Liver (tissue), 9 donors: ENCODE data around the gene ADAMTS3. TPM values are rescaled to one million over a fixed set of nuclear protein-coding genes. Genes with fewer than 3 reads are reported as not detected.
"Not testable (repeated sequence)": the region's sequence is repeated elsewhere in the genome, so short reads cannot be mapped to it uniquely, and the experiment has no call there.

Source experiments
- DNase-seq: peaks from one replicate; pipeline ENCODE4 v3.0.0-alpha.2; 2017; ENCODE audit warnings: low spot score
- H3K27ac ChIP-seq, 2 donors: one replicate each; pipeline ENCODE4 v1.7.0; 2013; ENCODE audit warnings: inconsistent platforms in 2 of 2, low read length in 2 of 2, control low read depth in 1 of 2, low read depth in 1 of 2, mild to moderate bottlenecking in 1 of 2
- H3K27me3 ChIP-seq, 4 donors: one replicate each; pipeline versions ENCODE4 v1.6.1 to v1.7.0; 2013; ENCODE audit warnings: low read length in 3 of 4, inconsistent platforms in 1 of 4, mild to moderate bottlenecking in 1 of 4, moderate library complexity in 1 of 4; ENCODE audit not compliant: control insufficient read depth in 4 of 4, insufficient read depth in 4 of 4
- H3K36me3 ChIP-seq, 4 donors: one replicate each; pipeline versions ENCODE4 v1.6.1 to v1.7.0; 2013; ENCODE audit warnings: low read length in 3 of 4, mild to moderate bottlenecking in 3 of 4, low read depth in 1 of 4, moderate library complexity in 1 of 4; ENCODE audit not compliant: control insufficient read depth in 4 of 4, insufficient read depth in 3 of 4
- H3K4me1 ChIP-seq, 4 donors: one replicate each; pipeline versions ENCODE4 v1.6.1 to v1.7.0; 2013; ENCODE audit warnings: low read length in 3 of 4, mild to moderate bottlenecking in 3 of 4, moderate library complexity in 1 of 4; ENCODE audit not compliant: control insufficient read depth in 4 of 4, insufficient read depth in 4 of 4
- H3K4me3 ChIP-seq, 3 donors: one replicate each; pipeline versions ENCODE4 v1.6.1 to v1.7.0; 2013; ENCODE audit warnings: low read length in 3 of 3, control low read depth in 1 of 3, low read depth in 1 of 3, mild to moderate bottlenecking in 1 of 3
- H3K9ac ChIP-seq, 2 donors: one replicate each; pipeline ENCODE4 v1.7.0; 2013; ENCODE audit warnings: low read length in 2 of 2, mild to moderate bottlenecking in 2 of 2, moderate library complexity in 2 of 2, control low read depth in 1 of 2, low read depth in 1 of 2
- H3K9me3 ChIP-seq, 4 donors: one replicate each; pipeline versions ENCODE4 v1.6.1 to v1.7.0; 2013; ENCODE audit warnings: low read length in 3 of 4; ENCODE audit not compliant: control insufficient read depth in 4 of 4
- ATF3 ChIP-seq: IDR thresholded peaks from 2 replicates; pipeline ENCODE4 v1.6.1; 2016; ENCODE audit warnings: antibody characterized with exemption
- CTCF ChIP-seq: fragments of 150-350 bp; IDR thresholded peaks from 2 replicates; pipeline ENCODE4 v1.5.1; 2017; ENCODE audit warnings: improper control_type of control experiment, low read depth, low read length; ENCODE audit not compliant: missing input control
- EGR1 ChIP-seq, 2 donors: IDR thresholded peaks; 2 replicates each; pipeline ENCODE4 v1.6.1; 2016 to 2018; ENCODE audit warnings: antibody characterized with exemption in 2 of 2, low read depth in 2 of 2
- FOXA2 ChIP-seq: IDR thresholded peaks from 2 replicates; pipeline ENCODE4 v1.6.1; 2016; ENCODE audit warnings: antibody characterized with exemption
- HNF4A ChIP-seq, 2 donors: conservative IDR thresholded peaks; 2 replicates each; pipeline ENCODE4 v1.6.1; 2016; ENCODE audit warnings: antibody characterized with exemption in 2 of 2, mild to moderate bottlenecking in 2 of 2
- JUND ChIP-seq, 2 donors: IDR thresholded peaks; 2 replicates each; pipeline ENCODE4 v1.6.1; 2016; ENCODE audit warnings: antibody characterized with exemption in 2 of 2
- NR2F2 ChIP-seq: IDR thresholded peaks from 2 replicates; pipeline ENCODE4 v1.6.1; 2016; ENCODE audit warnings: antibody characterized with exemption
- RXRA ChIP-seq, 2 donors: IDR thresholded peaks; 2 replicates each; pipeline ENCODE4 v1.6.1; 2017 to 2018; ENCODE audit warnings: antibody characterized with exemption in 2 of 2, mild to moderate bottlenecking in 1 of 2
- SP1 ChIP-seq: IDR thresholded peaks from 2 replicates; pipeline ENCODE4 v1.6.1; 2018; ENCODE audit warnings: antibody characterized with exemption, mild to moderate bottlenecking
- TAF1 ChIP-seq: conservative IDR thresholded peaks from 2 replicates; pipeline ENCODE4 v1.6.1; 2016; ENCODE audit warnings: antibody characterized with exemption, mild to moderate bottlenecking
- YY1 ChIP-seq: IDR thresholded peaks from 2 replicates; pipeline ENCODE4 v1.6.1; 2016; ENCODE audit warnings: antibody characterized with exemption, mild to moderate bottlenecking
- ZBTB33 ChIP-seq: IDR thresholded peaks from 2 replicates; pipeline ENCODE4 v1.6.1; 2016; ENCODE audit warnings: antibody characterized with exemption
- WGBS: extraction: QIAGEN DNeasy Blood & Tissue Kit; methylation state at CpG from one replicate; pipeline ENCODE4 v1.1.7; 2013; 5-methylcytosine and 5-hydroxymethylcytosine counted together
- polyA plus RNA-seq, 2 donors: library from polyadenylated mRNA; stranded (reverse) in 1 of 2; unstranded in 1 of 2; fragments of 200-250 nt in 1 of 2; fragments of >200 nt in 1 of 2; fragmentation: Nextera tagmentation in 1 of 2; extraction: Ambion mirVana in 1 of 2; gene quantifications; one replicate each; pipeline versions ENCODE4 v1.2.1 to v1.2.3, GENCODE V29; 2013 to 2015
- total RNA-seq, 2 donors: library from RNA; depleted of rRNA; stranded (reverse); fragments of >200 nt; gene quantifications; one replicate each; pipeline ENCODE4 v1.2.3, GENCODE V29; 2014
- donor health status: healthy.
- donor health status: healthy.
- donor health status: healthy.
- donor health status: healthy.
- donor health status: healthy.

Gene ADAMTS3
- total and polyA plus RNA-seq, 4 donors = 0.12 to 1.9 (median 0.25) TPM; not detected in 1

- no peak overlapping the region for H3K9ac ChIP-seq
- no peaks in the 10 kb centered on the region for H3K36me3 ChIP-seq
- no peak for DNase-seq
- H3K4me1 ChIP-seq = no peaks in the 10 kb centered on the region
- no peak overlapping the region for H3K4me3 ChIP-seq
- peaks cover 0 to 2% (median 0%) of the 10 kb centered on the region in 4 donors for H3K27me3 ChIP-seq
- TF ChIP-seq NR2F2 (no peak), HNF4A (conservative IDR thresholded peaks at IDR 0.05) (no peak), TAF1 (no peak), SP1 (no peak), EGR1 (IDR thresholded peaks at IDR 0.05; ENCODE audit: low read depth in 2 of 2) (no peak), RXRA (IDR thresholded peaks at IDR 0.05) (no peak), JUND (IDR thresholded peaks at IDR 0.05) (no peak), YY1 (no peak)
- 84% methylated on average over 1 of the region's 1 CpG for WGBS
- H3K9me3 ChIP-seq = peaks cover 0 to 3% (median 0%) of the 10 kb centered on the region in 4 donors
- no peak overlapping the region for H3K27ac ChIP-seq
These were observed 15.3 kb downstream of the ADAMTS3 start for GRCh38 chr4:72553540-72554337.

- no peak overlapping the region for H3K9ac ChIP-seq
- H3K27me3 ChIP-seq = peaks cover 0 to 2% (median 0%) of the 10 kb centered on the region in 4 donors
- no peak overlapping the region for H3K4me3 ChIP-seq
- H3K27ac ChIP-seq = no peak overlapping the region
- WGBS = 89% methylated on average over 2 of the region's 2 CpGs
- H3K9me3 ChIP-seq = no peaks in the 10 kb centered on the region
- H3K36me3 ChIP-seq = no peaks in the 10 kb centered on the region
- TF ChIP-seq FOXA2 = no peak
- no peak for TF ChIP-seq EGR1 (IDR thresholded peaks at IDR 0.05; ENCODE audit: low read depth in 2 of 2)
- DNase-seq = no peak
- no peaks in the 10 kb centered on the region for H3K4me1 ChIP-seq
These were observed 16.6 kb downstream of the ADAMTS3 start for GRCh38 chr4:72552447-72552846.

GRCh38 chr4:72546456-72546855, 22.6 kb downstream of the ADAMTS3 start:
- WGBS = 86% methylated on average over 1 of the region's 1 CpG
- H3K4me1 ChIP-seq = no peaks in the 10 kb centered on the region
- no peaks in the 10 kb centered on the region for H3K27me3 ChIP-seq
- H3K36me3 ChIP-seq = no peaks in the 10 kb centered on the region
- no peak overlapping the region for H3K9ac ChIP-seq
- no peak overlapping the region for H3K27ac ChIP-seq
- no peak overlapping the region for H3K4me3 ChIP-seq
- DNase-seq = no peak
- H3K9me3 ChIP-seq = no peaks in the 10 kb centered on the region
- no peak for TF ChIP-seq HNF4A (conservative IDR thresholded peaks at IDR 0.05)
- no peak for TF ChIP-seq CTCF
- no peak for TF ChIP-seq RXRA (IDR thresholded peaks at IDR 0.05)
- no peak for TF ChIP-seq ATF3
- TF ChIP-seq ZBTB33 = no peak

GRCh38 chr4:72540694-72541093, 28.3 kb downstream of the ADAMTS3 start:
- not testable (repeated sequence) for H3K9me3 ChIP-seq, H3K4me3 ChIP-seq, H3K9ac ChIP-seq, H3K4me1 ChIP-seq, DNase-seq, H3K36me3 ChIP-seq, H3K27me3 ChIP-seq, H3K27ac ChIP-seq
- WGBS = 49% methylated on average over 1 of the region's 1 CpG
